Stimulated activated naive CD8-positive, alpha-beta T cell treated with anti-CD3 and anti-CD28 coated beads, Interleukin-15, Interleukin-2, amounts not matched to agents 100 U/mL and 50 U/mL, for 24 hours (primary cell): Measurements from ENCODE around the gene ETFA.

Experiments used
- ATAC-seq: fragments of 150-1000 bp; cut with Tn5 transposase; one replicate; pipeline ENCODE4 v1.10.0; 2021
- DNase-seq: peaks from one replicate; pipeline ENCODE4 v3.0.0; 2021

ETFA gene

GRCh38 chr15:76174654-76175053 lies 136.6 kb downstream of the ETFA start:
- no peak for ATAC-seq
- DNase-seq, result no peak

GRCh38 chr15:76173317-76173834 lies 137.9 kb downstream of the ETFA start:
- DNase-seq, result no peak

GRCh38 chr15:76172782-76173181 lies 138.5 kb downstream of the ETFA start:
- ATAC-seq, result no peak
- DNase-seq, result no peak

More at GRCh38 chr15:76173317-76173834, 137.9 kb downstream of the ETFA start:
- no peak for ATAC-seq

- ATAC-seq (no peak), DNase-seq (no peak)
Measured at GRCh38 chr15:76169911-76170800, 141.1 kb downstream of the ETFA start.

- DNase-seq (no peak), ATAC-seq (peak; percentile 47)
Measured at GRCh38 chr15:76169018-76169417, 142.3 kb downstream of the ETFA start.

GRCh38 chr15:76168237-76168984 lies 142.9 kb downstream of the ETFA start:
- ATAC-seq (no peak), DNase-seq (no peak)

- DNase-seq (no peak), ATAC-seq (no peak)
Measured at GRCh38 chr15:76165951-76166350, 145.3 kb downstream of the ETFA start.
